GM23338 (cell line): ENCODE measurements around the gene ZNF497.

Source experiments
- CTCF ChIP-seq, 2 experiments: fragments of 200-600 bp in 1 of 2; sonication (generic) in 1 of 2; conservative IDR thresholded peaks; 2 replicates each; pipeline versions ENCODE4 v1.5.1 to v1.6.1; 2016 to 2017; ENCODE audit warnings: antibody characterized with exemption in 2 of 2, low read depth in 2 of 2, mild to moderate bottlenecking in 2 of 2, moderate library complexity in 1 of 2
- EZH2 ChIP-seq: fragments of 200-600 bp; sonication (generic); IDR thresholded peaks from one replicate; pipeline ENCODE4 v1.8.0; 2017; ENCODE audit warnings: antibody characterized with exemption, mild to moderate bottlenecking, low read depth; ENCODE audit not compliant: unreplicated experiment
- EZH2phosphoT487 ChIP-seq: fragments of 200-600 bp; sonication (generic); IDR thresholded peaks from one replicate; pipeline ENCODE4 v1.8.1; 2018; ENCODE audit warnings: antibody characterized with exemption; ENCODE audit not compliant: unreplicated experiment
- JUNB ChIP-seq: IDR thresholded peaks from one replicate; pipeline ENCODE4 v1.6.1; 2016; ENCODE audit warnings: antibody characterized with exemption; ENCODE audit not compliant: unreplicated experiment
- NANOG ChIP-seq: IDR thresholded peaks from 2 replicates; pipeline ENCODE4 v1.6.1; 2016; ENCODE audit warnings: antibody characterized with exemption, borderline replicate concordance
- POLR2AphosphoS5 ChIP-seq: IDR thresholded peaks from 2 replicates; pipeline ENCODE4 v1.6.1; 2016; ENCODE audit warnings: antibody characterized with exemption, low read depth
- TF ChIP-seq, protein P1 (sequence below): IDR thresholded peaks from one replicate; pipeline ENCODE4 v1.6.1; 2018; ENCODE audit warnings: antibody characterized with exemption; ENCODE audit not compliant: unreplicated experiment

- no peak for TF ChIP-seq CTCF (conservative IDR thresholded peaks at IDR 0.05; ENCODE audit: low read depth in 2 of 2)
- TF ChIP-seq POLR2AphosphoS5 = no peak
- TF ChIP-seq, protein P1, sequence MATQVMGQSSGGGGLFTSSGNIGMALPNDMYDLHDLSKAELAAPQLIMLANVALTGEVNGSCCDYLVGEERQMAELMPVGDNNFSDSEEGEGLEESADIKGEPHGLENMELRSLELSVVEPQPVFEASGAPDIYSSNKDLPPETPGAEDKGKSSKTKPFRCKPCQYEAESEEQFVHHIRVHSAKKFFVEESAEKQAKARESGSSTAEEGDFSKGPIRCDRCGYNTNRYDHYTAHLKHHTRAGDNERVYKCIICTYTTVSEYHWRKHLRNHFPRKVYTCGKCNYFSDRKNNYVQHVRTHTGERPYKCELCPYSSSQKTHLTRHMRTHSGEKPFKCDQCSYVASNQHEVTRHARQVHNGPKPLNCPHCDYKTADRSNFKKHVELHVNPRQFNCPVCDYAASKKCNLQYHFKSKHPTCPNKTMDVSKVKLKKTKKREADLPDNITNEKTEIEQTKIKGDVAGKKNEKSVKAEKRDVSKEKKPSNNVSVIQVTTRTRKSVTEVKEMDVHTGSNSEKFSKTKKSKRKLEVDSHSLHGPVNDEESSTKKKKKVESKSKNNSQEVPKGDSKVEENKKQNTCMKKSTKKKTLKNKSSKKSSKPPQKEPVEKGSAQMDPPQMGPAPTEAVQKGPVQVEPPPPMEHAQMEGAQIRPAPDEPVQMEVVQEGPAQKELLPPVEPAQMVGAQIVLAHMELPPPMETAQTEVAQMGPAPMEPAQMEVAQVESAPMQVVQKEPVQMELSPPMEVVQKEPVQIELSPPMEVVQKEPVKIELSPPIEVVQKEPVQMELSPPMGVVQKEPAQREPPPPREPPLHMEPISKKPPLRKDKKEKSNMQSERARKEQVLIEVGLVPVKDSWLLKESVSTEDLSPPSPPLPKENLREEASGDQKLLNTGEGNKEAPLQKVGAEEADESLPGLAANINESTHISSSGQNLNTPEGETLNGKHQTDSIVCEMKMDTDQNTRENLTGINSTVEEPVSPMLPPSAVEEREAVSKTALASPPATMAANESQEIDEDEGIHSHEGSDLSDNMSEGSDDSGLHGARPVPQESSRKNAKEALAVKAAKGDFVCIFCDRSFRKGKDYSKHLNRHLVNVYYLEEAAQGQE = no peak
- no peak for TF ChIP-seq NANOG
- TF ChIP-seq EZH2 = no peak
- no peak for TF ChIP-seq JUNB
- no peak for TF ChIP-seq EZH2phosphoT487
Observed at GRCh38 chr19:58315580-58315979, 47.0 kb downstream of the ZNF497 start.
